C4-2B (cell line): Measurements from ENCODE around the gene BAAT.
"Not testable (repeated sequence)": the region's sequence is repeated elsewhere in the genome, so short reads cannot be mapped to it uniquely, and the experiment has no call there.

Source experiments
- H3K27ac ChIP-seq: fragments of 450-650 bp; 2 replicates; pipeline ENCODE4 v1.5.1; 2017
- ZFX ChIP-seq: fragments of 450-650 bp; IDR thresholded peaks from 2 replicates; pipeline ENCODE4 v1.6.1; 2017
- TF ChIP-seq, protein P1 (sequence below): fragments of 450-650 bp; conservative IDR thresholded peaks from 2 replicates; pipeline ENCODE4 v1.5.1; 2017; ENCODE audit warnings: mild to moderate bottlenecking

The BAAT gene

DNA sequence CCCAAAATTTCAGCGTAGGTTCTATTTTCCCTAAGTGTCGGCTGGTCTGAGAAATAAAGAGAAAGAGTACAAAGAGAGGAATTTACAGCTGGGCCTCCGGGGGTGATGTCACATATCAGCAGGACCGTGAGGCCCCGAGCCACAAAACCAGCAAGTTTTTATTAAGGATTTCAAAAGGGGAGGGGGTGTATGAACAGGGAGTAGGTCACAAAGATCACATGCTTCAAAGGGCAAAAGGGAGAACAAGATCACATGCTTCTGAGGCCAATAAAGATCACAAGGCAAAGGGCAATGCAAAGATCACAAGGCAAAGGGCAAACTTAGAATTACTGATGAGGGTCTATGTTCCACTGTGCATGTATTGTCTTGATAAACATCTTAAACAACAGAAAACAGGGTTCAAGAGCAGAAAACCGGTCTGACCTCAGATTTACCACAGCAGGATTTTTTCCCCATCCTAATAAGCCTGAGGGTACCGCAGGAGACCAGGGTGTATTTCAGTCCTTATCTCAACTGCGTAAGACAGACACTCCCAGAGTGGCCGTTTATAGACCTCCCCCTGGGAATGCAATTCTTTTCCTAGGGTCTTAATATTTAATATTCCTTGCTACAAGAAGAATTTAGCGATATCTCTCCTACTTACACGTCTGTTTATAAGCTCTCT is at the start of gene BAAT:
Gene BAAT, minus strand, starts transcription at position 134 of the 664 bp plus-strand sequence. CDS start 13,602 bp downstream, outside the sequence.
- H3K27ac ChIP-seq = not testable (repeated sequence)

- TF ChIP-seq ZFX = no peak
- TF ChIP-seq, protein P1, sequence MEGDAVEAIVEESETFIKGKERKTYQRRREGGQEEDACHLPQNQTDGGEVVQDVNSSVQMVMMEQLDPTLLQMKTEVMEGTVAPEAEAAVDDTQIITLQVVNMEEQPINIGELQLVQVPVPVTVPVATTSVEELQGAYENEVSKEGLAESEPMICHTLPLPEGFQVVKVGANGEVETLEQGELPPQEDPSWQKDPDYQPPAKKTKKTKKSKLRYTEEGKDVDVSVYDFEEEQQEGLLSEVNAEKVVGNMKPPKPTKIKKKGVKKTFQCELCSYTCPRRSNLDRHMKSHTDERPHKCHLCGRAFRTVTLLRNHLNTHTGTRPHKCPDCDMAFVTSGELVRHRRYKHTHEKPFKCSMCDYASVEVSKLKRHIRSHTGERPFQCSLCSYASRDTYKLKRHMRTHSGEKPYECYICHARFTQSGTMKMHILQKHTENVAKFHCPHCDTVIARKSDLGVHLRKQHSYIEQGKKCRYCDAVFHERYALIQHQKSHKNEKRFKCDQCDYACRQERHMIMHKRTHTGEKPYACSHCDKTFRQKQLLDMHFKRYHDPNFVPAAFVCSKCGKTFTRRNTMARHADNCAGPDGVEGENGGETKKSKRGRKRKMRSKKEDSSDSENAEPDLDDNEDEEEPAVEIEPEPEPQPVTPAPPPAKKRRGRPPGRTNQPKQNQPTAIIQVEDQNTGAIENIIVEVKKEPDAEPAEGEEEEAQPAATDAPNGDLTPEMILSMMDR = no peak
- no peak overlapping the region for H3K27ac ChIP-seq
Observed at GRCh38 chr9:101433229-101433628, 48.4 kb upstream of the BAAT start.

- TF ChIP-seq, protein P1 = no peak
- TF ChIP-seq ZFX = no peak
Observed at GRCh38 chr9:101432740-101433139, 47.9 kb upstream of the BAAT start.

GRCh38 chr9:101432171-101432570 is 47.4 kb upstream of the BAAT start:
- H3K27ac ChIP-seq = no peak overlapping the region
- TF ChIP-seq, protein P1 = no peak
- TF ChIP-seq ZFX = no peak

More at GRCh38 chr9:101432740-101433139, 47.9 kb upstream of the BAAT start:
- H3K27ac ChIP-seq = no peak overlapping the region

DNA sequence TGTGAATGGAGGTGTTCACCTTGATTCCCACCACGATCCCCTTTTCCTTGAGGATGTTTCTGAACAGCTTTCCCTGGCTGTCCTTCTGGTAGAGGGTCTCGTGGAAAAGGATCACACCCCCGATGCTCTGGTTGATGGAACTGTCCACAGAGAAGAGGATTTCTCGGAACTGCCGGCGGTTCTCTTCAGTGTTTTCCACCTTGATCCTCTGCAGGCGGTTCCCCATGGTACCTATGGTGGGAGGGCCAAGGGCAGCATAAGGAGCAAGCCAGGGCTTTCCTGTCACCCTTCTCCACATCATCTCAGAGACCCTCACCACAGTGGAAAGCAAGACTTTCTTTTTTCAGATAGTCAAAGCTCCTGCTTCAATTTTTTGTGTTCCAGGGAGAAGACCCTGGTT is 44.9 kb upstream of the BAAT start:
- no peak overlapping the region for H3K27ac ChIP-seq
- TF ChIP-seq, protein P1 = no peak
- TF ChIP-seq ZFX = no peak

DNA sequence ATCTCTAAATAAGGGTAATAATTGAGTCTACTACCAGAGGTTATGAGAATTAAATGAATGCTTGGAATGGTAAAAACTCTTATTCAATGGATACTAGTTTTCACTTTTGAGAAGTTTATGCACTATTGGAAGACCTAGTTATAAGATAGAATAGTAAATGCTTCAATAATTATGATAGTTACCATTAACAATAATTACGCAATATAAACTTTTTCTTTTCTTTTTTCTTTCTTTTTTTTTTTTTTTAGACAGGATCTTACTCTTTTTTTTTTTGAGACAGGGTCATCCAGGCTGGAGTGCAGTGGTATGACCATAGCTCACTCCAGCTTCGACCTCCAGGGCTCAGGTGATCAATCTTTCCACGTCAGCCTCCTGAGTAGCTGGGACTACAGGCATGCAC is 44.1 kb upstream of the BAAT start:
- TF ChIP-seq, protein P1 = no peak
- TF ChIP-seq ZFX = no peak
- H3K27ac ChIP-seq = no peak overlapping the region

DNA sequence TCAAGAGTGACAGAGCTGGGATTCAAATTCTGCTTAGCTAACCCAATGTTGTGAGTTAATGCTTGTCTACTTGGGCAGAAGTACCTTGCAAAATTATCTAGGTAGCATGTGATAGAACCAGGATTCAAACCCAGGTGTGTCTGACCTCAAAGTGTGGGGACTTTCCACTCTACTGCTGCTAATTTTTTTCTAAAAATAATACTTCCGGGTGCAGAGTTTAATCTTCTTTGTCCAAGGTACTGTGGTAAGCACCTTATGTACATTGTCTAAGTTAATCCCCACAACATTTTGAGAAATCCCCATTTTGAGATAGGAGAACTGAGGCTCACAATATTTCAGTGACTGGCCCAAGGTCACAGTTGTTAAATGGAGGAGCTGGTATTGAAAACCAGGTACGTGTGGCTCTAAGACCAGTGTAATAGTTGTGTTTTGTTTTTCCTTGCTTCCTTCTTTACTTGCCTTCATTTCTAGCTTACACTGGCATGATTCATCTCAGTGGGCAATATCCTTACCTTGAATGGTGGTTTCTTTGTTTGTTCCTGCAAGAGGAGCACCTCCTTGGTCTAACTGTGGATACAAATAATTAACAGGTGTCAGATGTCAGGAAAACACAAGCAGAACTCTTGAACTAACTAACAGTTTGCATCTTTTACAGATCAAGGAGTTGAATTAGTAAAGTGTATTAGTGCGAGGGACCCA is 43.3 kb upstream of the BAAT start:
- H3K27ac ChIP-seq = no peak overlapping the region
- TF ChIP-seq ZFX = no peak
- TF ChIP-seq, protein P1 = no peak
